H9 (cell line): ENCODE data around the gene SLC25A36. TPM values are rescaled to one million over a fixed set of nuclear protein-coding genes. Genes with fewer than 3 reads are reported as not detected.

Experiments
- DNase-seq: peaks from one replicate; pipeline ENCODE4 v3.0.0-alpha.2; 2017
- H2AFZ ChIP-seq: one replicate; pipeline ENCODE4 v1.6.1; 2013; ENCODE audit warnings: mild to moderate bottlenecking, low read length, control low read depth, moderate library complexity
- H2AK5ac ChIP-seq: 2 replicates; pipeline ENCODE4 v1.6.1; 2013; ENCODE audit warnings: low read length, control low read depth, mixed read lengths; ENCODE audit not compliant: insufficient read length
- H2BK120ac ChIP-seq: one replicate; pipeline ENCODE4 v1.6.1; 2013; ENCODE audit warnings: low read depth, mild to moderate bottlenecking, low read length, control low read depth, inconsistent platforms; ENCODE audit not compliant: poor library complexity, severe bottlenecking
- H2BK12ac ChIP-seq: 2 replicates; pipeline ENCODE4 v1.6.1; 2013; ENCODE audit warnings: low read length, control low read depth, mixed read lengths, low read depth; ENCODE audit not compliant: insufficient read length
- H2BK15ac ChIP-seq: 2 replicates; pipeline ENCODE4 v1.6.1; 2013; ENCODE audit warnings: low read depth, low read length, control low read depth
- H2BK20ac ChIP-seq: one replicate; pipeline ENCODE4 v1.6.1; 2013; ENCODE audit warnings: low read depth, mild to moderate bottlenecking, low read length, control low read depth, inconsistent platforms; ENCODE audit not compliant: poor library complexity, severe bottlenecking
- H2BK5ac ChIP-seq: 2 replicates; pipeline ENCODE4 v1.6.1; 2013; ENCODE audit warnings: low read length, control low read depth, mixed read lengths; ENCODE audit not compliant: insufficient read length
- H3K14ac ChIP-seq: 2 replicates; pipeline ENCODE4 v1.6.1; 2013; ENCODE audit warnings: low read length, control low read depth; ENCODE audit not compliant: insufficient read depth
- H3K18ac ChIP-seq: 2 replicates; pipeline ENCODE4 v1.6.1; 2013; ENCODE audit warnings: low read depth, mild to moderate bottlenecking, mixed read lengths, low read length, control low read depth; ENCODE audit not compliant: insufficient read length
- H3K23ac ChIP-seq: 2 replicates; pipeline ENCODE4 v1.6.1; 2013; ENCODE audit warnings: low read length, control low read depth, mixed read lengths, low read depth; ENCODE audit not compliant: insufficient read length
- H3K23me2 ChIP-seq: 2 replicates; pipeline ENCODE4 v1.6.1; 2013; ENCODE audit warnings: low read depth, mild to moderate bottlenecking, mixed read lengths, low read length, control low read depth; ENCODE audit not compliant: insufficient read length, poor library complexity, severe bottlenecking
- H3K27ac ChIP-seq: 2 replicates; pipeline ENCODE4 v1.5.1; 2013; ENCODE audit warnings: low read length, control low read depth, mixed read lengths, low read depth; ENCODE audit not compliant: insufficient read length
- H3K27me3 ChIP-seq: 2 replicates; pipeline ENCODE4 v1.6.1; 2013; ENCODE audit warnings: low read length, control low read depth, inconsistent platforms; ENCODE audit not compliant: insufficient read depth
- H3K4ac ChIP-seq: 2 replicates; pipeline ENCODE4 v1.6.1; 2013; ENCODE audit warnings: low read depth, mild to moderate bottlenecking, control low read depth, inconsistent platforms, low read length, moderate library complexity
- H3K4me1 ChIP-seq: 2 replicates; pipeline ENCODE4 v1.6.1; 2013; ENCODE audit warnings: low read length, control low read depth, inconsistent platforms; ENCODE audit not compliant: insufficient read depth
- H3K4me2 ChIP-seq: 2 replicates; pipeline ENCODE4 v1.6.1; 2013; ENCODE audit warnings: low read length, control low read depth, mixed read lengths; ENCODE audit not compliant: insufficient read length, insufficient read depth
- H3K56ac ChIP-seq: 2 replicates; pipeline ENCODE4 v1.6.1; 2013; ENCODE audit warnings: low read depth, mild to moderate bottlenecking, mixed read lengths, low read length, control low read depth; ENCODE audit not compliant: insufficient read length
- H3K79me1 ChIP-seq: 2 replicates; pipeline ENCODE4 v1.6.1; 2013; ENCODE audit warnings: low read depth, mild to moderate bottlenecking, moderate library complexity, low read length, control low read depth, inconsistent platforms; ENCODE audit not compliant: insufficient read depth, poor library complexity, severe bottlenecking
- H3K79me2 ChIP-seq: 2 replicates; pipeline ENCODE4 v1.6.1; 2013; ENCODE audit warnings: low read length, control low read depth, inconsistent platforms; ENCODE audit not compliant: insufficient read depth
- H3K9ac ChIP-seq: 2 replicates; pipeline ENCODE4 v1.6.1; 2013; ENCODE audit warnings: low read length, control low read depth, mixed read lengths; ENCODE audit not compliant: insufficient read length; ENCODE audit errors: extremely low read depth
- H3K9me3 ChIP-seq: one replicate; pipeline ENCODE4 v1.6.1; 2013; ENCODE audit warnings: low read depth, low read length, inconsistent platforms; ENCODE audit not compliant: control insufficient read depth
- H3T11ph ChIP-seq: one replicate; pipeline ENCODE4 v1.6.1; 2013; ENCODE audit warnings: mild to moderate bottlenecking, low read length, control low read depth, inconsistent platforms
- H4K20me1 ChIP-seq: one replicate; pipeline ENCODE4 v1.6.1; 2013; ENCODE audit not compliant: control insufficient read depth, insufficient read length, insufficient read depth
- H4K5ac ChIP-seq: 2 replicates; pipeline ENCODE4 v1.6.1; 2013; ENCODE audit warnings: low read depth, mild to moderate bottlenecking, mixed read lengths, low read length, control low read depth; ENCODE audit not compliant: insufficient read length
- H4K8ac ChIP-seq: replicated peaks from 2 replicates; pipeline ENCODE4 v1.6.1; 2013; ENCODE audit warnings: low read length, control low read depth, mixed read lengths, low read depth; ENCODE audit not compliant: insufficient read length
- H4K91ac ChIP-seq: 2 replicates; pipeline ENCODE4 v1.6.1; 2013; ENCODE audit warnings: low read depth, mild to moderate bottlenecking, moderate library complexity, mixed read lengths, low read length, control low read depth; ENCODE audit not compliant: insufficient read length
- H3K27ac Mint-ChIP-seq, 3 experiments: 2 replicates in 2 of 3; 3 replicates in 1 of 3; pipeline ENCODE4 v1.8.0; 2020 to 2021; ENCODE audit warnings: mixed read lengths in 3 of 3, mild to moderate bottlenecking in 1 of 3, moderate library complexity in 1 of 3
- H3K27me3 Mint-ChIP-seq: 2 replicates; pipeline ENCODE4 v1.8.0; 2021; ENCODE audit warnings: low read depth, mild to moderate bottlenecking, moderate library complexity, mixed read lengths
- H3K36me3 Mint-ChIP-seq, 3 experiments: 2 replicates in 2 of 3; 3 replicates in 1 of 3; pipeline ENCODE4 v1.8.0; 2020 to 2021; ENCODE audit warnings: low read depth in 3 of 3, mixed read lengths in 3 of 3; ENCODE audit not compliant: insufficient read depth in 1 of 3
- H3K4me1 Mint-ChIP-seq, 2 experiments: 2 replicates each; pipeline ENCODE4 v1.8.0; 2020; ENCODE audit warnings: mixed read lengths in 2 of 2
- H3K4me3 Mint-ChIP-seq, 2 experiments: 2 replicates in 1 of 2; 3 replicates in 1 of 2; pipeline ENCODE4 v1.8.0; 2020 to 2021; ENCODE audit warnings: mild to moderate bottlenecking in 2 of 2, mixed read lengths in 2 of 2, moderate library complexity in 1 of 2
- H3K9me3 Mint-ChIP-seq, 2 experiments: 2 replicates in 1 of 2; 3 replicates in 1 of 2; pipeline ENCODE4 v1.8.0; 2020; ENCODE audit warnings: mild to moderate bottlenecking in 2 of 2, mixed read lengths in 2 of 2, moderate library complexity in 1 of 2
- WGBS: extraction: QIAGEN DNeasy Blood & Tissue Kit; methylation state at CpG from one replicate; pipeline ENCODE4 v1.1.7; 2013; ENCODE audit warnings: missing lambda C conversion rate, low lambda C conversion rate, mixed read lengths; ENCODE audit not compliant: insufficient read length; ENCODE audit errors: extremely low coverage; 5-methylcytosine and 5-hydroxymethylcytosine counted together
- total RNA-seq: library from RNA; stranded (reverse); gene quantifications from 2 replicates; pipeline ENCODE4 v1.2.1, GENCODE V29; 2021
- TF ChIP-seq, protein P1 (sequence below): fragments of 200-600 bp; sonication (generic); conservative IDR thresholded peaks from 3 replicates; pipeline ENCODE4 v1.8.0; 2021; ENCODE audit warnings: antibody characterized with exemption, mild to moderate bottlenecking

The SLC25A36 gene
- total RNA-seq, 1 experiment from 2014 or later, result 70.0 TPM

DNA sequence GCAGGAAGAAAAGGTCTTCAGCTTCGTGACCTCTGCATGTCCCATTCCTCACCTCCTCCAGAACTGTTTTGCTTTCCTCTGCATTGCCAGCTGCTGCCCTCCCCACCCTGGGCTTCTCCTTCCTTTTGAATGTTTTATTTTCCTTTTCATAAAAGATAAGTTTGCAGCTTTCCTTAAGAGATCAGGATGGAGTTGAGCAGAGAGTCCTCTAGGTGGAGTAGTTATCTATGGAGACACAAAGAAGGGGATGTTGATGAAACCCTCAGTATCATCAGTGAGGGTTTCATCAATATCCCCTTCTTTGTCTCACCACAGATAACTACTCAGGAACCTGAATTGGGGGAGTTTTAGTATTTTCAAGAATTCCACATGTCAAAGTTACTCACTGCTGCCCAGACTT is 19.0 kb upstream of the SLC25A36 start:
- H3K79me2 ChIP-seq, result no peaks in the 10 kb centered on the region
- no peaks in the 10 kb centered on the region for H4K20me1 ChIP-seq
- no peak overlapping the region for H3K23ac ChIP-seq
- no peak overlapping the region for H2AK5ac ChIP-seq
- H4K5ac ChIP-seq, result no peak overlapping the region
- Mint-ChIP-seq H3K9me3 (no peaks in the 10 kb centered on the region), H3K27me3 (peaks cover 14% of the 10 kb centered on the region), H3K4me3 (no peak overlapping the region), H3K36me3 (no peaks in the 10 kb centered on the region), H3K27ac (no peak overlapping the region), H3K4me1 (peaks cover 0 to 2% of the 10 kb centered on the region in 2 experiments; a peak in 2 of 4 replicates)
- TF ChIP-seq, protein P1, sequence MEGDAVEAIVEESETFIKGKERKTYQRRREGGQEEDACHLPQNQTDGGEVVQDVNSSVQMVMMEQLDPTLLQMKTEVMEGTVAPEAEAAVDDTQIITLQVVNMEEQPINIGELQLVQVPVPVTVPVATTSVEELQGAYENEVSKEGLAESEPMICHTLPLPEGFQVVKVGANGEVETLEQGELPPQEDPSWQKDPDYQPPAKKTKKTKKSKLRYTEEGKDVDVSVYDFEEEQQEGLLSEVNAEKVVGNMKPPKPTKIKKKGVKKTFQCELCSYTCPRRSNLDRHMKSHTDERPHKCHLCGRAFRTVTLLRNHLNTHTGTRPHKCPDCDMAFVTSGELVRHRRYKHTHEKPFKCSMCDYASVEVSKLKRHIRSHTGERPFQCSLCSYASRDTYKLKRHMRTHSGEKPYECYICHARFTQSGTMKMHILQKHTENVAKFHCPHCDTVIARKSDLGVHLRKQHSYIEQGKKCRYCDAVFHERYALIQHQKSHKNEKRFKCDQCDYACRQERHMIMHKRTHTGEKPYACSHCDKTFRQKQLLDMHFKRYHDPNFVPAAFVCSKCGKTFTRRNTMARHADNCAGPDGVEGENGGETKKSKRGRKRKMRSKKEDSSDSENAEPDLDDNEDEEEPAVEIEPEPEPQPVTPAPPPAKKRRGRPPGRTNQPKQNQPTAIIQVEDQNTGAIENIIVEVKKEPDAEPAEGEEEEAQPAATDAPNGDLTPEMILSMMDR, result peak; percentile 67
- H3K9ac ChIP-seq, result no peak overlapping the region
- no peak overlapping the region for H2BK120ac ChIP-seq
- no peaks in the 10 kb centered on the region for H3K9me3 ChIP-seq
- H3T11ph ChIP-seq, result no peak overlapping the region
- no peak overlapping the region for H3K27ac ChIP-seq
- no peak overlapping the region for H2BK12ac ChIP-seq
- H2BK5ac ChIP-seq, result no peak overlapping the region
- no peaks in the 10 kb centered on the region for H3K4me1 ChIP-seq
- no peaks in the 10 kb centered on the region for H3K27me3 ChIP-seq
- no peak overlapping the region for H3K4me2 ChIP-seq
- no peak overlapping the region for H4K8ac ChIP-seq
- DNase-seq, result no peak
- H3K56ac ChIP-seq, result no peak overlapping the region
- no peak overlapping the region for H3K4ac ChIP-seq
- H3K14ac ChIP-seq, result no peak overlapping the region
- no CpG with 5 or more reads among the region's 1 CpG for WGBS
- H4K91ac ChIP-seq, result no peak overlapping the region
- no peaks in the 10 kb centered on the region for H3K79me1 ChIP-seq
- no peak overlapping the region for H2BK20ac ChIP-seq
- no peak overlapping the region for H2BK15ac ChIP-seq
- no peaks in the 10 kb centered on the region for H3K23me2 ChIP-seq
- no peak overlapping the region for H3K18ac ChIP-seq
- no peak overlapping the region for H2AFZ ChIP-seq
